Germinal center (tissue), 1 donor: ENCODE measurements around the gene MAPKAPK2.

Experiments used
- DNase-seq: peaks from one replicate; pipeline ENCODE4 v3.0.0; 2012; ENCODE audit warnings: mixed read lengths, low spot score

Gene MAPKAPK2

DNA sequence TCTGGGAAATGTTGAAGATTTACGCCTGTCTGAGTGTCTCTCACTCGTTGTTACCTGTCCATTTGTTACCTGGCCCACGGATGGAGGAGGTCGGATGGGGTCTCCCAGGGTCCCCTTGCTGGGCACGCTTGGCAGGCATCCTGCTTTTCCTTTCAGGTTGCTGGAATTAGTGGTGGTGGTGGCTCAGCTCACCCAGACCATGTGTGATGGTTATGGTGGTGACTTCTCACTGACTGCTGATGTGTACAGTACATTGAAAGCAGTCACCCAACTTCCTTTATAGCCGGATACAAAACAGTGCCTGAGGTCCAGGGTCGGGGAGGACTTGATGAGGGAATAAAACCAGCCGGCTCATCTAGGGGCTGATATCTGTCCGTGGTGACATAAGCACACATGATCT is 19.5 kb downstream of the MAPKAPK2 start:
- DNase-seq: no peak

DNA sequence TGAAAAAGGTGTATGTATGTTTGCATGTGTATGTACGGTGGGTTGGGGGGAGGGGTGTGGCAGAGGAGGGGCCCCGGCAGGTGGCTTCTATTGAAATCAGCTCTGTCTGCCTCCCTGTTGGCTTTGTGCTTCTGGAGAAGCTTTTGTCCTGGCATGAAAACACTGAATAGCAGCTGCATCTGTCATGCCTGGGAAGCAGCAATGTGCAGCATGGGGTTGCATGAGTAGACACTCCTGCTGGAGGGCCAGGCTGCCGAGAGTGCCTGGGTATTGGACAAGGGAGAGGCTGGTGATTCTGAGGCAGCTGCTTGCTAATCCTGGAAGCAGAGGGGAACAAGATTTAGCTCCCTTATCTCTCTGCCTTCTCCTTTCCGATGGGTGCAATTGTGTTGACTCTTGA is 20.5 kb downstream of the MAPKAPK2 start:
- DNase-seq: no peak

DNA sequence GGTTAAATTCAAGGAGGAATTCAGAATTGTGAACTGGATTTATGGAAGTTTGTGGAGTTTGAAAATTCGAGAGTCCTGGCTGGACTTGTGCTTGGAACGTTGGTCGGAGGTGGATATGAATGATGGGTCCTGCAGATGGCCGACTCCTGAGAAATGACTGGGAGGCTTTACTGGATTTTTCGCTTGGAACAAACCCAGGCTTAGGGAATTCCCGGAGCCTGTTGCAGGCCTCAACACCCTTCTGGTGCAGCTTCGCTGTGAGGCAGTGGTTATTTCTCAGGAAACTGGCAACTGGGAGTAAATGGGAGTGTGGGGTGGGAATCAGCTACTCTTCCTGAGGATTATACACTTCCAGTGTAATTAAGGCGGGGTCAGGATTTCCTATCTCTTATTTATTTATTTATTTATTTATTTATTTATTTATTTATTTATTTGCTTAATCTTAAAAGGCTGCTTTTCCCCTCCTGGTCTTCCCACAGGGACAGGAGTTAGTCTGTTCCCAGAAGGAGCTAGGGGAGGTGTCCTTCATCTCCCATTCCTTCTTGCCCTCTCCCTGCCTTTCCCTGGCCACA is 21.1 kb downstream of the MAPKAPK2 start:
- DNase-seq: no peak

DNA sequence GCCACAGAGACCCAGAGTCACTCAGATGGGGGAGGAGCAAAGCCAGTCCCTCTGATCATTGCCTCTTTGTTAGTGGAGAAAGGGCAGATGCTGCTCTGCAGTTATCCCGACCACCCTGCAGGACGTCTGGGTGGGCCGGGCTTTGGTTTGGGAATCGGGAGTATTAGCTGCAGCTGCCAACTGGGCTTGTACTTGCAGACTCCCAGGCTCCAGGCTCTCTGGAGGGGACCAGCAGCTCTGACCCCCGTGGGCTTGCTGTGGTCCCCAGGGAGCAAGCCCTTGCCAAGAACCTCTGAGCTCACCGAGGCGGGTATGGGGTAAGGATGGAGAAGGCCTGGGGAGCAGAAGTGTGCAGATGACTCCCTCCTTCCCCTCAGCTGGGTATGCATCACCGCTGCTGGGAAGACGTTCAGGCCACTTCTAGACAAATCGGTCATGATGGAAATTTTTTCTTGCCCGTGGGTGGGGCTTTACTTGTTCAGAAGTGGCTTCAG is 21.6 kb downstream of the MAPKAPK2 start:
- no peak for DNase-seq

DNA sequence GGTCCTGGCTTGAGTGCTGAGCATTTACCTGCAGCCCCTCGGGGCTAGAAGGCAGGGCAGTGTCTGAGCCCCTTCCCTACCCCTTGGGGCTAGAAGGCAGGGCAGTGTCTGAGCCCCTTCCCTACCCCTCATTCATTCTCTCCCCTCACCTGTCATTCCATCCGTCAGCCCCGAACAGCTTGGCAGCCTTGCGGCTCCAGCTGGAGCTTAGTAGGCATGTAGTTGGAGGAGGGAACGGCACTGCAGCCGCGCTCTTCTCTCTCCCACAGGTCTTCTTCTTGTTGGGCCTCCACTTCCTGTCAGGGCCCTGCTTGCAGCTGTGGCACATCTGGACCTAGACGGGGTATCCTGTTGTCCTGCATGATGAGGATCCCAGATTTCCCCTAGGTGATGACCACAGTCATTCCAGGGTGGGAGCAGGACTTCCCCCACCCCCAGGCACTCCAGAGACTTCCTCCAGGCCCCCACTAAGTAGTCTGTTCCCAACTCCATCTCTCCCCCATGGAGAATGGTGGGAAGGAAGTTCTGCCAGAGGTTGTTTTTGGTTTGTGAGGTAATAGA is 22.2 kb downstream of the MAPKAPK2 start:
- no peak for DNase-seq

DNA sequence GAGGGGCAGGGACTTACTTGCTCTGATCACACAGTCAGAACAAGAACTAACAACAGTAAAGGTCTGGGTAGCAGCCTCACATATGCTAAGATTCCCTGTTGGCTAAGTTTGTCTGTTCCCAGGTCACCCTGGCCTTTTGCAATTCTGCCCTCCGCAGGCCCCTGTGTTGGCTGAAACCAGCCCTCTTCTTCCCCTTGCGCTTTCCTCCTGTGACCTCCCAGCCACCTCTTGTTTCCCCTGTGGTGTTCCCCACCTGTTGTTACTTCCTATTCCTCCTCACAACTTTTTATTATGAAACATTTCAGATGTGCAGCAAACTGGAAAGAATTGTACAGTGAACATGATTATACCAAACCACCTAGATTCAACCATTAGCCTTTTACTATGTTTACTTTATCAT is 23.4 kb downstream of the MAPKAPK2 start:
- DNase-seq: no peak

DNA sequence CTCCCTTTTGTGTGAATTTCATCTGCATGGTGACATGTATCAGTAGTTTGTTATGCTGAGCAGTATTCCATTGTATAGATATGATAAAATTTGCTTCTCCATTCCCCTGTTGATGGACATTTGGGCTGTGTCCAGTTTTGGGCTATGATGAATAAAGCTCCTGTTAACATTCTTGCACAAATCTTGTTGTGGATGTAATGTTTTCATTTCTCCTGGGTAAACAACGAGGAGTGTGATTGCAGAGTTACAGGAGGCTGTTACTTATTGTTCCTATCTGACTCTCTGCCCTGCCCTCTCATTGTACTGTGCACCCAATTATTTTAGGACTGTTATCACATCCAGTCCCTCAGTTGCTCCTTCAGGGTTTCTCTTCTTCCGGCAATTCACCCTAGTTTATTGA is 24.2 kb downstream of the MAPKAPK2 start:
- DNase-seq: no peak

DNA sequence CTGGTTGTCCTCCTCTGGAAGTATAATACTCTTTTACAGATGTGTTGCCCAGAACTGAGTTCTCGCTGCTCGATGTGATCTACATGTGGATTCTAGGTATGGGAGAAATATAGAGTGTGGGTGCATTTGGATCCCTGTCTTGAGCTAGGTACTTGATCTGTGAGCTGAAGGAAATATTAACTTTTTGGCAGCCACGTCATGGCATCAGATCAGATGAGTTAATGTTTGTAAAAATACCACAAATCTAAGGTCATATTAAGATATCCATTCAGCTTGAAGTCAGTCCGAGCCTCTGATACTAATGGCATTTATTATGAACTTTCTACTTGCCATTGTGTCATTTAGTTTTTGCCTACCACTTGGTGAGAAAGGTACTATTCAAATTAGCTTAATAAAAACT is 24.6 kb downstream of the MAPKAPK2 start:
- DNase-seq: no peak

DNA sequence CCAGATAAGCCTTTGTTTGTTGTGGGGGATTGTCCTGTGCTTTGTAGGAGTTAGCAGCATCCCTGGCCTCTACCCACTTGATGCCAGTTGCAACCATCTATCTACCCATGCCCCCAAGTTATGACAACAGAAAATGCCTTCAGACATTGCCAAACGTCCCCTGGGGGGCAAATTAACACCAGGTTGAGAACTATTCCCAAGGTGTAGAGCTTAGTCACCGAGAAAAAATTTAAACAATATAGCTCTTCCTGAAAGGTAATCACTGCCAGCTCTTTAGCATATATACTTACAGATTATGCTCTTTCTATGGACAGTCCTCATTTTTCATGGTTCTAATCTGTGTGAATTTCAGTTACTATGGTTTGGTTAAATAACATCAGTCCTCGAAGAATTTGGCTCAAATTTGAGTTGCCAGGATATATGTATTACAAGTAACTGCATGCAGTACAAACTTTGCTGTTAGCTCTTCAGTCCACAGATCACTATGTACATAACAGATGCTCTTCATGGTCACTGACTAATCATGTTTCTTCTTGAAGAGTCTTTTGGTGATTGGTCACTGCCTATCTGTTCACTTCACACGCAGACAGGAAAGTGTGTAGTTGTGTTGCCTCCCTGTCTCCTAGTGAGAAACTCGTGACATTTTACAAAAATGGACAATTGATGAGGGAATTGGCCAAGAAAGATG is 25.2 kb downstream of the MAPKAPK2 start:
- DNase-seq: no peak

DNA sequence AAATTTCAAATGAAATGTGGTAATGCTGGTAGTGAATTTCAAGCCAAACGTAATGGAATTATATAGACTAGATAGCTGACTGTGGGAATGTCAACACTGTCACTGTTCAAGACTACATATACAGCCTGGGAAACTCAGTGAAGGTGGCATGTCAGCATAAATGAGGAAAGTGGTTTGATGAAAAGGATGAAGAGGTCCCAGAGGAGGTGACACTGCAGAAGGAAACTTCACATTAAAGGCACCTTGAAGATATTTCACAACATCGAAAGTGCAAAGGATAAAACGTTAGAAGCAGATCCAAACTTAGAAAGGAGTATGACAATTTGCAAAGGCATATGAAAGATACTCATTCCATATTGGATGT is 25.7 kb downstream of the MAPKAPK2 start:
- no peak for DNase-seq

DNA sequence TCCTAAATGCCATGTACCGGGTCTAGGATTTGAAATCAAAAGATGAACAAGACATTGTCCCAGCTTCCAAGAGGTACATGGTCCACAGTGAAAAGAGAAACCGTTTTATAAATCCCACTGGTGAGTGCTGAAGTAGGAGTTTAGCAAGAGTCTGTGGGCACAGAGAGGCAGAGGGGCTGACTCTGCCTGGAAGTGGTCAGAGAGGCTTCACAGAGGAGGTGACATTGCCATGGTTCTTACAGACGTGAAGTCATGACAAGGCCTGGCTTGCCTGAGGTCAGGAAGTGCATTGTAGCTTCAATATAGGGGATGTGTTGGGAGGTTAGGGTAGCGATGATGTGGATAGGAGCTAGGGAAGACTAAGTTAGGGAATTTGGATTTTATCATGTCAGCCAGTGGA is 28.4 kb downstream of the MAPKAPK2 start:
- DNase-seq: no peak

DNA sequence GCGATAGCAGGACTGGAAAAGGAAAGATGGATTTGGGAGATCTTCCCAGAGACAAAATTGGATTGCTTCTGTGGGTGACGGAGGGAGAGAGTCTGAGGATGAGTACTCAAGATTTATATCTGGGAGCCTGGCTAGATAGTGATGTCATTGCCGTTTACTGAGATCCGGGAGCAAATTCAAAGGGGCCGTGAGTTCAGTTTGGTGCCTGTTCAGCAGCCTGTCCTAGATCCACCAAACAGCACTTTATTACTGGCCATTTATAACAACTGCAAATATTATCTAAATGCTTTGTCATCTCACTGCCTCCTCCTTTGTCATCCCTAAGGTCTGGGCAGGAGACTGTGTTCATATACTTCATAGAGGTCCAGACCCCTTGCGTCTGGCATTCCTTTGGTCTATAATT is 29.2 kb downstream of the MAPKAPK2 start:
- DNase-seq: no peak

DNA sequence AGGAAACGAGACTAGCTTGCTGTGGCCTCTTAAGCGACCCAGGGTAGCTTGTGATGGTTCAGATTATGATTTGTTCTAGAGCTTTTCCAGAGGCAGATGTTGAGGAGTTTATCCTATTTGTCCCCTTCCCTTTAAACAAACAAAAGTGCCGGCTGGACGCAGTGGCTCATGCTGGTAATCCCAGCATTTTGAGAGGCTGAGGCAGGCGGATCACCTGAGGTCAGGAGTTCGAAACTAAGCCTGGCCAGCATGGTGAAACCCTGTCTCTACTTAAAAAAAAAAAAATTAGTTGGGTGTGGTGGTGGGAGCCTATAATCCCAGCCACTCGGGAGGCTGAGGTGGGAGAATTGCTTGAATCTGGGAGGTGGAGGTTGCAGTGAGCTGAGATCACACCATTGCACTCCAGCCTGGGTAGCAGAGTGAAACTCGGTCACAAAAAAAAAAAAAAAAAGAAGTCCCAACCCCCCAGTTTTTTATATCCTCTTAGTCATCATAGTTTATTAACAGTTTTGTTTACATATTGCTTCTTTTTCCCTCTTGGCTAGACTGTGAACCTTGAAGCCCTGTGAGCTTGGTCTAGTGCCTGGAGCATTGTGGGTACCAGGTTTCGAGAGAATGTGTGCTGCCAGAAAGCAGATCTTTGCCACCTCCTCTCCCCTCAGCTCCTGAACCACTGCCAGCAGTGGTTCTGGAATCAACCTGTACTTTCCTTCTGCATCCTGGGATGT is 29.8 kb downstream of the MAPKAPK2 start:
- DNase-seq: no peak

DNA sequence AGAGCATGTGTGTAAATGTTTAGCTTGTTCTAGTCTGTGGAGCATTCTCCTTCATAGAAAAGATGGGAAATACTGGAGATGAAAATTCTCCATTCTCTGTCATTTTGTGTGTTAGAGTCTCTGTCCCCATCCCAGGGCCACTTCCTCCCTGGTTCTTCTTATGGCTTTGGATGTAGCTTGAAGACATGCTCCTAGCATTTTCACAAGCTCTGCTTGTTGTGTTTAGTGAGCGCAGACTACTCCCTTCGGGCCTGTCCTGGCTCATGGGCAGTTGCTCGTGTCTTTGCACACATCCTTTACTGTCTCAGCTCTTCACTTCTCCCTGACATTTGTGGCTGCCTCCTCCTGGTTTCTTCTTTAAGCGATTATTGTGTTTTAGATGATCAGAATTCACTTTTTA is 30.4 kb downstream of the MAPKAPK2 start:
- no peak for DNase-seq

DNA sequence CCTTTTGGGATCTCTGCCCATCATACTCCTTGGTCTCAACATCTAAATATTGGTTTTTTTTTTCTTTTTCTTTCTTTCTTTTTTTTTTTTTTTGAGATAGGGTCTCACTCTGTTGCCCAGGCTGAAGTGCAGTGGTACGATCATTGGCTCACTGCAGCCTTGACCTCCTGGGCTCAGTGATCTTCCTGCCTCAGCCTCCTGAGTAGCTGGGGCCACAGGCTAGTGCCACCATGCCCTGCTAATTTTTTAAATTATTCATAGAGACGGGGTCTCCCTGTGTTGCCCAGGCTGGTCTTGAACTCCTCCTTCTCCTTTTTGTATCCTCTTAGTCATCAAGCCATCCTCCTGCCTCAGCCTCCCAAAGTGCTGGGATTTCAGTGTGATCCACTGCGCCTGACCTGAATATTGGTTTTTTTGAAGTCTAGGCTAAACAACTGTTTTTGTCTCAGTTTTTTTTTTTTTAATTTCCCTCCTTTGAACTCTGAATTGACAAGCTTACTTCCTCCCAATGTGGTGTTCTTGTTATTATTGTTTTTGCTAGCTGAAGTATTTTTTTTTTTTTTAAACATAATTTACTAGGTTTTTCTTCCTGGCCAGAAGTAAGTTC is 30.9 kb downstream of the MAPKAPK2 start:
- no peak for DNase-seq

DNA sequence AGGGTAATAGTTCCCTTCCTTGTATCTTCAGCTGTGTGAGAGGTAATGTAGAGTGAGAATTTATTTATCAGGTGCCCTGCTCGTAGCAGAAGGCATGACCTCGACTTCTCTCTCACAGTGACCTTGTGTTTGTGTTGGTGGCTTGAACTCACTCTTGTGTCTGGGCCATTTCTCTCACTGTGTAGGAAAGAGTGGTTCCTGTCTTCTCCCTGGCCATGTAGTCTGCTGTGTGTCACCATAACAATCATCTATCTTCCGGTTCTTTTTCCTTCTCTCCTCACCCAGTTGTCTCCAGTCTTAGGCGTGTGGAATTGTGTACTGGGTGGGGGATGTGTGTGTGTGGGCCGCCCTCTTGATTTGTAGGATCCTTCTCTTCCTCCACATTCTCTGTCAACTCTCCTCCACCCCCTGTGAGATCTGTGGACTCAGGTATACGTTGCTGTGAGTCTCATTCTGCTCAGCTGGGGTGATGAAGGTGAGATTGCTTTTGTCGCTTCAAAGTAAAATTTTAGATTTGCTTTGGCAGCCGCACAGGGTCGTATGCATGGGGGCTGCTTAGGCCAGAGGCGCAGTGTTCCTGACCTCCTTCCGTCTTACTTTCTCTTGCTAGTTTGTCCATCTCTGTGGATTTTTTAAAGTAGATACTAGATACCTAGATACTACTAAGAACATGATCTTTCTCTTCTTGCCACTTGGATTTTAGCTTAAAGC is 31.6 kb downstream of the MAPKAPK2 start:
- DNase-seq: no peak

DNA sequence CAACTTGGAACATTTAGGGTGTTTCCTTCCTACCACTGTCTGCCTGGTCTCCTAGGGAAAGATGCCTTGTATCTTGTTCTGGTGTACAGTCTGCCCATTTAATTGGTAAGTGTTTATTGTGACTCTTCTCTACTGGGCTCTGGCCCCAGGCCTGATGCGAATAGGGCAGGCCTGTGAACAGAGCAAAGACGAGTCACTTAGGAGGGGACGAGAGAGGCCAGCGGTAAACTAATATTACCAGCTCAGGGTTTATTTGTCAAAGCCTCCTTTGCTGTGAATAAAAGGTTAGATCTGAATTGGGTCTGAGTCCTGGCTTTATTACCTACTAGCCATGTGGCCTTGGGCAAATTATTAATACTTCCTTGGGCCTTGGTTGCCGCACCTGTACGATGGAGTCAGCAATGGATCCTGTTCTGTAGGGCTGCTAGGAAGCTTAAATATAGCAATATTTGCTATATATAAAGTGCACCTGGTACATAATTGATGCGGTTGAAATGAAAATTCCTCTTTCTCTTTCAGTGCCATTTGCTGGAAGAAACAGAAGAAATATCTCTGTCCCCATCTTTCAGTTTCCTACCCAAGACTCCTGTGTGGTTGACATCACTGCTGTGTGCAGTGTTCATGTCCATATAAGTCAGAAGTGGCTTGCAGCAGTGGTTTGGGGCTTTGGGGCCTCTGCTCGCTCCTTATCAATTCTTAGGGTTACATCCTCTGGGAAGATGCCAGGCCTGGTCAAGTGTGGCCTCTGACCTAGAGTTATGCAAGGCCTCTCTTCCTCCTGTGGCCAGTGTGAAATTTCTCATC is 32.4 kb downstream of the MAPKAPK2 start:
- DNase-seq: no peak

DNA sequence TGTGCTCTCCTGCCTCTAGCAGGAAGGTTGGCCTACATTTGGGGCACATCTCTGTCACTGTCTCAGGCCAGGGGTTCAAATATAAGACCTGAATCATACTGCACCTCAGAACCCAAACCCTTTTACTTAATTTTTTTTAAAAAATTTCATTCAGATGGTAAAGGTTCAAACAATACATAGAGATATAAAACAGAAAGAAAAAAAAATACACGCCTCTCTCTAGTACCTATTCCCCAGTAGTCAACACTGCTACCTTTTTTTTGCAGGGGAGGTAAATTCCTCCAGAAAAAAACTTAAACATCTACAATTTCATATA is 32.9 kb downstream of the MAPKAPK2 start:
- no peak for DNase-seq

DNA sequence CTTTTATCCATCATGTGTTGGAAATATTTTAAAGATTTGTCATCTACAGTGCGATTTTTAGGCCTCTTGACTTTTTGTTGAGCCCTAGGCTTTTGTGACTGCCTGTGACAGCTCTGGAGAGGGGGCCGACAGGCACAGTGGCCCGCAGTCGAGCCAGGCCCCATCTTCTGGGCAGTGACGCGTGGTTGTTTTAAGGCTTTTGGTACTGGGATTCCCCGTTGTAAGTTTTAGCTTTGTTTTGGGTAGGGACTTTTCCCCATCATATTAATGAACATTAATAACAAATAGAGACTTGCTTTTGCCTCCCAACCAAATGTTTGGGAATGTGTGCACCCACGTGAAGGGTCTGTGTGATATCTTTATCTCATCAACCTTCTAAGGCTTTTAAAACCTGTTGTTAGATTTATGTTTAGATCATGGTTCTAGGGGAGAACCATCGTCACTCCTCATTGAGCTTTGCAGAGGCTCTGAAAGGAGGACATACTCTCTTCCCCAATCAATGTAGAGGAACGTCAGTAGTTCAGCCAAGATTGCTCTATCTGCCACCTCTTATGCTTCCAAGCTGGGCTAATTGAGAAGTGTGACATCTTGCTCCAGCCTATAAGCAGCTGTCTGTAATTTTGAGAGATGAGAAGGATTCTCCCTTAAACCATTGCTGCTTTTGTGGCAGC is 34.6 kb downstream of the MAPKAPK2 start:
- DNase-seq: no peak

DNA sequence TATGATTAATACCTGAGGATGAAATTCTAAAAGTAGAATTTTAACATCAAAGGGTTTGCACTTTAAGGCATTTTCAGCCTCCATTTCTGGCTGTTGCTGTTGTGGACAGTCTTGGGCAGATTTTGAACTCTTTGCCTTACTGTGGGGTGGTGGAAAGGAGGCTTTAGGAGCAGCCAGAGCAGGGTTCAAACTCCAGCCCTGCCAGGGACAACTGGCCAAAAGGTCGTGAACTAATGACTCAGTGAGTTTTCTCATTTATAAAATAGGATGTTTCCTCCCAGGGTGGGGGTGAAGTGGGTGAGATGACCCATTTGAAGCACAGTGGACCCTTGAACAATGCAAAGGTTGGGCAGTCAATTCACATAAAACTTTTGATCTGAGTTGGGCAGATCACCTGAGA is 36.7 kb downstream of the MAPKAPK2 start:
- DNase-seq: no peak
